ENCODE results near the gene TRIL.

The TRIL gene, protein sequence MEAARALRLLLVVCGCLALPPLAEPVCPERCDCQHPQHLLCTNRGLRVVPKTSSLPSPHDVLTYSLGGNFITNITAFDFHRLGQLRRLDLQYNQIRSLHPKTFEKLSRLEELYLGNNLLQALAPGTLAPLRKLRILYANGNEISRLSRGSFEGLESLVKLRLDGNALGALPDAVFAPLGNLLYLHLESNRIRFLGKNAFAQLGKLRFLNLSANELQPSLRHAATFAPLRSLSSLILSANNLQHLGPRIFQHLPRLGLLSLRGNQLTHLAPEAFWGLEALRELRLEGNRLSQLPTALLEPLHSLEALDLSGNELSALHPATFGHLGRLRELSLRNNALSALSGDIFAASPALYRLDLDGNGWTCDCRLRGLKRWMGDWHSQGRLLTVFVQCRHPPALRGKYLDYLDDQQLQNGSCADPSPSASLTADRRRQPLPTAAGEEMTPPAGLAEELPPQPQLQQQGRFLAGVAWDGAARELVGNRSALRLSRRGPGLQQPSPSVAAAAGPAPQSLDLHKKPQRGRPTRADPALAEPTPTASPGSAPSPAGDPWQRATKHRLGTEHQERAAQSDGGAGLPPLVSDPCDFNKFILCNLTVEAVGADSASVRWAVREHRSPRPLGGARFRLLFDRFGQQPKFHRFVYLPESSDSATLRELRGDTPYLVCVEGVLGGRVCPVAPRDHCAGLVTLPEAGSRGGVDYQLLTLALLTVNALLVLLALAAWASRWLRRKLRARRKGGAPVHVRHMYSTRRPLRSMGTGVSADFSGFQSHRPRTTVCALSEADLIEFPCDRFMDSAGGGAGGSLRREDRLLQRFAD
- 0 reads per million in 2 donors for total RNA-seq

DNA sequence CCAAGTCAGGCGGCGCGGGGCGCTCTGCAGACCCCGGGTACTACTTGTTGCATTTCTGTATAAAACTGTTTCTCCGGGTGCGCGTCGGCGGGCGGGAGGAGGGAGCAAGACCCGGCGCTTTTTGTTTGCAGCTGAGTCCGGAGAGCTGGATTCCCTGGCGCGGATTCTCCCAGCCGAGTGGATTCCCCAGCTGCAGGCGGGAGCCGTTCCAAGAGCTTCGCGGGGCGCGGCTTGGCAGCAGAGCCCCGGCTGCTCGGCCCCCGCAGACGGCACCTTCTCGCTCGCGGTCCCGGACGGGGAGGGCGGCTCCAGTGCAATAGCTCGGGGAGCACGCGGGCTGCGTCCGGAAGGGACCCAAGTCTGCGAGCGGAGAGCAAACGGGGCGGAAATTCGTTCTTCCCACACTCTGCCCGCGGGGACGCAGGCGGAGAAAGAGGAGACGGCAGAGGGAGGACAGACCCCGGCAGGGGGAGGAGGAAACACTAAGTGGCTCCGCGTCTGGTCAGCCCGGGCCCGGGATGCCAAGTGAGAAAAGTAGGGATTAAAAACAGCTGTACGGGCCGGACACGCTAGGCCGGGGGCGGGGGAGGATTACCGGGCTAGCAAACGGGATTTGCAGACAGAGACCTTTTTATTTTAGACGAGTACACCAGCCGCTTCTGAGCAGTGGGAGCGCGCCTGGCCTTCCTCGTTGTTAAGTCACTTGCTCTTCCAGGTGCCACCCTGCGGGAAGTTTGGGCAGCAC is at the start of gene TRIL:
Gene TRIL, minus strand, starts transcription at position 96 of the 745 bp plus-strand sequence. CDS start 284 bp downstream, outside the sequence.
- no peak for DNase-seq

DNA sequence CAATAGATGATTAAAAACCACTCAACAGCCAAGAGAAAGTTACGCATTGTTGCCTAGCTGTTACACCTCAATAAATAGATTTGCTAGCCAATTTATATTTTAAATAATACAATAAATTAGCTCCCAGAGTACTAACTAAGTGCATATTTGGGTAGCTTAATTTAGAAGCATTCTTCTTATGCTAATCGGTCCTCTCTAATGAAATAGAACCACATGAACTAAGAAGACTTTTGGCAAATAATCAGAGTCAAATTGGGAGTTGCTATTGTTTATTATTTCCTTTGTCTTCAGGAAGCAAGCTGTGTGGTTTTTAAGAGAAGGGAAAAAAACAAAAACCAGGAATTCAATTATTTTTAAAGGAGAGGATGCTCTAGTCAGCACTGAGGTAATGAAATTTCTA is 49.0 kb upstream of the TRIL start:
- no peak for DNase-seq

DNA sequence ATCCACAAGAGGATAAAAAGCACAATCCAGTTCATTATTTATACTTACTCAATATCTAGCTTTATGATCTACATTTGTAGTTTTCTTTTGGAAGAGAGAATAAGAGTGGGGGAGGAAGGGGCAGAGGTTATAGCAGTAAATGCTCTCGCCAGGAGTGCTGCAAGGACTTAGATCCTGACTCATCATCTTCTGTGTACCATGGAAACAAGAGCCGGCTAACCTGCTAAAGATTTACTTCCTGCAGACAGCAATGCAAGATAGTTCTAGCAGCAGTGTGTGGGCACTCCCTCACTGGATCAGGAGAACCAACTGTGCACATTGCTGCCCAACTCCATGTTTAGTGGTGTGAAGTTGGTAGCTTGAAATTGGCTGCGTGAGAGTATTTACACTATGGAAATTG is 47.7 kb upstream of the TRIL start:
- DNase-seq: no peak

DNA sequence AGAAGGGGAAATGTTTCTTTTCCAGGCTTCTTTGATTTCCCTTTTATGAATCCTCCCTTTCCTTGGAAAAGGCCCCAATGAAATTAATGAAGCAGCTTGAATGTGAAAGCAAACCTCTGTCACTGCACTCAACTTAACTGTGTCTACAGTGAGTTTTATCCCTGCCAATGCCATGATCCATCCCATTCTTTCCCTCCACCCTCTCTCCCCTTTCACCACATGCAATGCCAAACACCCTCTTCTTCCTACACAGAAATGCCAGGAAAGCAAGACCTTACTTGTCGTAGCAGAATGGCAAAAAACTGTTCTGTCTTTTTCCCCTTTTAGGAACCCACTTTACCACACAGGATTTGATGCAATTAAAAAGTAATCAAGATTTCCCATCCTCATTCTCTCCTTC is 47.3 kb upstream of the TRIL start:
- no peak for DNase-seq

DNA sequence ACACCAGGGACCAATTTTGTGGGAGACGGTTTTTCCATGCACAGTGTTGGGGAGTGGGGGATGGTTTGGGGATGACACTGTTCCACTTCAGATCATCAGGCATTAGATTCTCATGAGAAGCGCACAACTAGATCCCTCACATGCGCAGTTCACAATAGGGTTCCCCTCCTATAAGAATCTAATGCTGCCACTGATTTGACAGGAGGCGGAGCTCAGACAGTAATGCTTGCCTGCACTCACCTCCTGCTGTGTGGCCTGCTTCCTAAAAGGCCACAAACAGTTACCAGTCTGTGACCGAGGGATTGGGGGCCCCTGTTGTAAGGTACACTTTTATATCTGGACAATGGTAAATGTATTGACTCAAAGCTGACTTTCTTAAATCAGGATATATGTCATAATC is 45.6 kb upstream of the TRIL start:
- DNase-seq: no peak

DNA sequence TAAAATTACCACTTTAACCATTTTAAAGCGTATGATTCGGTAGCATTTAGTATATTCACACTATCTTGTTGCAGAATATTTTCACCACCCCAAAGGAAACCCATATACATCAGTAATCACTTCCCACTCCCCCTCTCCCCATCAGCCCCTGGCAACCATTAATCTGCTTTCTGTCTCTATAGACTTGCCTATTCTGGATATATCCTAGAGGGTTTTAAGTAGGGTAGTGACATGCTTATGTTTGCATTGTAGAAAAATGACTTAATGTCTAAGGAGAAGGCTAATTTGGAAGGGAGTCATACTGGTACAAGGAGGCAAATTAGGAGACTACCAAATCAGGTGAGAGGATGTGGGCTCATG is 42.6 kb upstream of the TRIL start:
- DNase-seq: no peak

DNA sequence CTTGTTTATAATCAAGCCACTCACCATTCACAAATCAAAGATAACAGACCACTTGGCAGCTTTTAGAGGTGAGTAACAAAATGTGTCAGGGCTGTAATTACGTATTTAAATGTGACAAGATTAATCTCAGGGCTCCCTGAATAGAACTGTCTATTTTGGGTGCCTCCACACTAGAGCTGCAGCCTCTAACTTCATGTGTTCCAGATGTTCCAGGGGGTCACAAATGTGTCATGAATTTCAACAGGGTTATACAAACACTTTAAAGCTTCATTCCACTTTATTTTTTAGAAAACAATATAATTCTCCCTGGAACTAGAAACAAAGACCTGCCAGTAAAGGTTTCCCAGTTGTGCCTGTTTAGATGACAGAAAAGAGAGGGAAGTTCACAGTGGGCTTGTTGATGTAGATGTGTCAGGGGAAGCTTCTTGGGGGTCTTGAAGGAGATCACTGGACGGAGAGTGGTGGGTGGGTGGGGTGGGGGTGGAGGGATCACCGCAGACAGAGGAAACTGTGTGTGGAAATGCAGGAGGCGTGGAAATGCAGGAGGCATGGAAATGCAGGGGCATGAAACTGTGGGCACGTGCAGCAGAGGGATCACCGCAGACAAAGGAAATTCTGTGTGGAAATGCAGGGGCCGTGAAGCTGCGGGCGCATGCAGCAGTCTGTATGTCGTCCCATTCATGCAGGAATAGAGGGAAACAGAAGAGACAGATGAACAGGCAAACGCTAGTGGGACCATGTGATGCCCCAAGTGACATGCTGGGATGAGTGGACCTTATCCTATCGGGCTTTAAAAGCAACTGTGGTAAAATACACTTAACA is 42.0 kb upstream of the TRIL start:
- no peak for DNase-seq

DNA sequence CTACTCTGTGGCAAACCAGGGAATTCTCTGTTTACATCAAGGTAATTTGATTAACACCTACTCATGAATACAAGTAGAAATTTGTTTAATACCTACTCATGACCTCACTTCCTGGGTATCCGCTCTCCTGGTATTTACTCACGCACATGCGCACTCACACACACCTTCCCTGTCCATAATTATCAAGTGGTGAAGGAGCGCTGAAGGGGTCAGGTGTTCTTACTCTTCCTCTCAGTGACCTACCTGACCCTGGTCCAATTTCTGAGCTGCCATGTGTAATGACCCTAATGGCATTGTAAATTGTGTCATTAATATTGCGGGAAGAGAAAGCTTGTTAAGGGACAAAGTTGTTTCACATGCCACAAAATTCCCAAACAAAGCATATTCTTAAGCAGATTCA is 41.3 kb upstream of the TRIL start:
- DNase-seq: no peak

DNA sequence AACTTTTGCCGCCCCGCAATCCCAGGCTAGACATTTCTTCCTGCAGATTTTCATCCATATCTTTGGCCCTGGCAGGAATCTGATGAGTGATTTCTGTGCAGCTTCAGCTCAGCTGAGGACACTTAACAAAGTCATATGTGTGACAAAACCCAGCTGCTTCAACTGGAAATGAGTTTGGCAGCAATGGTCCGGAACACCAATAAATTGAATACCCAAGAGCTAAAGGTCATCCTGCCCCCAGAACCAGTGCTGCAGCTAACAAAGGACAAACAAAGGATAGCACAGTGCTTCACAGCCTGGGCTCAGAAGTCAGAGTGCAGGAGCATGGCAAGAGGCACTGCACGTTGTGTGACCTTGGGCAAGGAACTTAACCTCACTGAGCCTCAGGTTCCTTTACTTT is 40.0 kb upstream of the TRIL start:
- DNase-seq: no peak

DNA sequence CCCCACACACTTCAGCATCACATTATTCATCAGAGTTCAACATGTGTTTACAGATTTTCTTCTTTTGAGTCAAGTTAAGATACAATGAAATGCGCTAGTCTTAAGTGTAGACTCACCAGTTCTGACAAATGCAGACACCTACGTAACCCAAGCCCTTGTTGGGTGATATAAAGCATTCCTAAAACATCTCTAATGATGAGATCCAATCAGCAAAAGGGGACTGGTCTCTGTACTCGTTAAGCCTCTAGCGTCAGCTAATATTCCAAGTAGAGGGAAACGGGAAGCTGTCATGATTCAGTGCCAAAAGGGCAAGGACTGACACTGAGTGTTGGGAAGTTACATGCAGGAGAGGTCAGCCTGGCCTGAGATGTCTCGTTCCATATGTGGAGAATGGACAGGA is 38.7 kb upstream of the TRIL start:
- DNase-seq: no peak

DNA sequence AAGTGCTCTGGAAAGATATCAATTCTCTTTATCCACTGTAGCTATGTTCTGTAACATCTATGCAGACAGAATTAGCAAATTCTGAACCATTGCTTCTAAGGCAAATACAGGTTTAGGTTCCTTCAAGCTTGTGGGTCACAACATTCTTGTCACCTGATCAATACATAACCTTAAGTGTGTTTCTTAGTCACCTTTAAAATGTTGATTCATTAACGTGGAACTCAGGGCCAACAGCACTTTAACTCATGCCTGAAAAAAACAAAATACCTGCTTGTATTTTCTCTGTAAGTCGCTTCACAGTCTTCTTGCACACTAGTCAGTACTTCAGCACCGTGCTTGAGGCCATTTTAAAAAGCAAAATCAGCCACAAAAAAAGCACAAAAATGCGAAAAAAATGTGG is 35.2 kb upstream of the TRIL start:
- DNase-seq: no peak

DNA sequence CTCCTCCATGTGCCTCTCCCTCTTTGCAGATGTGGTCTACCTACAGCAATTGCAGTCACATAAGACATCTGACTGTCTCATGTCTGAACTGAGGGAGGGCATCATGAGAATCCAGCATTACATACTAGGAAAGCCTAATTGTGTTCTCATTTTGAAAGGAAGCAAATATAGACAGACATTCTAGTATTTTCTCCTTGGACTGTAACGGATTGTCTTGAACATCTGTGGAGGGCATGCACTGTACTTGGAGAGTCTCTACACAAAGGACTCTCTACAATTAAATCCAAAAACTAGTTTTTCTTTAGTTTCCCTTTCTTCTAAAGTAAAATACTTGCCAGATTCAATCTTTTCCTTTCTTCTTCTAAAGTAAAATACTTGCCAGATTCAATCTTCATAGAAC is 34.7 kb upstream of the TRIL start:
- DNase-seq: no peak

DNA sequence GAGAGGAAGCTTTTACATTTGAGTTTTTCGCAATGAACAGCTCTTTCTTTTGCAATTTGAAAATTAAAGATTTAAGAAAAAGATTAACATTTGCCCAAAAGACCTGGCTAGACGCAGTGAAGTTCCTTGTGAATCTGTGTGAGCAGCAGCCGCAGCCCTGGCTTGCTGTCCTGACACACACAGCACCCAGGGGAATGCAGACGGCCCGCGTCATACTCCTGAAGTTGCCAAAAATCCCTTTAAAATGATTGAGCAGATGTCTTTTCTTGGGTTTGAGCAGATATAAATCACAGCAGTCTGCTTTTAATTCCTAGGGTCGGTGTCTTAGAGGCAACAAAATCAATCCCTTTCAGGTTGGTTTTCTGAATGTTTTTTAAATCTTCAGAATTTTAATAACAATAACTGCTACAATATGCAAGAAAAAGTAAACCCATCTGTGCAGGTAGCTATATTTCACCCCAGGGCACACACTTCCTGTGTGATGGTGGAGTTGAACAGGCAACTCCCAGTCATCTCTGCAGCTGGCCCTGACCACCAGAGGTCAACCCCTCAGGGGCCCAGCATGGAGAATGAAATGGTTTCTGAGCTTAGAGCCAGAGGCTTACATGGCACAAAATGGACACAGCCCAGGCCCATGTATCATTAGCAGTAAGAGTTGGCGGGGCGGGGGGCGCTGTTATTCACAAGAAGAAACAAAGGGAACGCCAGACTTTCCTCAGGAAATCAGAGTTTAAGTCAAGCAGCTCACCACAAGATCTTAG is 32.2 kb upstream of the TRIL start:
- no peak for DNase-seq

DNA sequence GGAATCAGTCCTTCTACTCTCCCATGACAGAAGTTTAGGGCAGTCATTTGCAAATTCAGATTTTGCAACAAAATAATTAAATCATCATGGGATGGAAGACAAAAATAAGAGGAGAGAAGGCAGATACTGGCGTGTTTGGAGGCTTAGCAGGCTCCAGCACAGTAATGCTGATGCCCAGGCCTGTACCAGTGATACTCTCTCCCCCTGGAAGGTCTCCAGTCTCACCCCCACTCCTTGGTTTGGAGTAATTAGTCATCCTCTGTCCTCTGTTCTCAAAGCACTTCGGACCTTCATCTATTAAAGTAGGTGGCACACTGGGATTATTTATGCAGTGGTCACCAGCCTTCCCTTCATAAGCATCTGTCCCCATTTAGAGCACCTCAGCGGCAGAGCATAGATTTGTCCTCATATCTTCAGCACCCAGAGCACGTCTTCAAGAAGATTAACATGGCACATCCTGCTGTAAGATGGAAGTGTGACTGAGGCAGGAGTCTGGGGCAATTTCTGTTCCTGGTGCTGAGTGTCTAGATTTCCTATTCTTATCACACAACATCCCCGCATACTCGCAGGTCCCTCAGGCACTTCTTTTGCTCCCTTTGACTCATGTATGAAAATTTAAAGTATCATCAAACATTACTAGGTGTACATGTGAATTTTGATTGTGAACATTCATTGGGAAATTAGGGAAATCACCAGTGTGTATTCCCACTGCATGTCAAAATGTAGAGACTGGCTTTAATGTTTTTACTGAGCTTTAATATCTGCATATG is 31.3 kb upstream of the TRIL start:
- no peak for DNase-seq

DNA sequence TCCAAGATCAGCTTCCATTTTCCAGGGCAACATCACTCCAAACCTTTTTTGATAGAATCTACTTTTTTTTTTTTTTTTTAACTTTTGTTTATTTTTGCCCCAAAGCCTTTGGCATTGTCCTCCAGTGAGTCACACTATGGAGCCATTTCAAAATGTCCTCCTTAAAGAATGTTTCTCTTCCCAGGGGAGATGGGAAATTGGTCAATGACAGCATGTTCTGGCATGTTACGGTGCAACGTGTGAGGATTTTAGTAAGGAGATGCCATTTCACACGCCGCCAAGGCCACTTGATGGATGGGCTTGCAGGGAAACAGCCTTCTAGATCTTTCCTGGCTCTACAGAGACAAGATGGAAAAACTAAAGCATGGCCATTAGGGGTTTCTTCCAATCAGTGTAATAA is 30.7 kb upstream of the TRIL start:
- DNase-seq: no peak

DNA sequence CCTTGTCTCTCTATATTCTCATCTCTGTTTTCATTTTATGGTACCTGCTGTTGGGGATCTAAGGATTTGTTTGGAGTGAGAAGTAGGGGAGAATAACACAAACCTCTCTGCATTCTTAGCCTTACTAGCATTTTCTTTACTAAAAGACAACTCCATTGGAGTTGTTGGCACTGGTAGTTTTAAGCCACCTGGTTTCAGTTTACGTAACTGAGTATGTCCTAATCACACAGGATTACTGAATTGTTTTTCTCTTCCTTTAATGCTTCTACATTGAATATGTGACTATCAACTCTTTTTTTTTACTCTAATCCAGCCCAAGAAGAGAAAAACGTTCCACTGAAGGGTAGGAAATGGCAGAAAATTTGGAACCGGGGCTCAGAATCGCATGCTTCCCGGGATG is 30.0 kb upstream of the TRIL start:
- no peak for DNase-seq

DNA sequence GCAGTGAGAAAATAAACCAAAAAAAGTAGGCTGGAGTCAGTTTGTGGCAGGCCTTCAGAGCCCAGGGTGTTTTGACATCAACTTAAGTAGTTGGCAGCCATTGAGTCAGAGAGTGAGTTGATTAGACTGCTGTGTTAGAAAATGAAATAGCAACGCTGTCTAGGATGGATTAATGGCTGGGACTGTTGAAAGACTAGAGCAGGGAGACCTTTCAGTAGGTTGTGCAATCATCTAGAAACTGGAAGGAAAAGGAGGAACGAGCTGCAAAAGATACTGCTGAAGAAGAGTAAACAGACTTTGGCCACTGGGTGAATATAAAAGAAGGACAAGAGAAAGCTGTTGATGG is 28.6 kb upstream of the TRIL start:
- no peak for DNase-seq

DNA sequence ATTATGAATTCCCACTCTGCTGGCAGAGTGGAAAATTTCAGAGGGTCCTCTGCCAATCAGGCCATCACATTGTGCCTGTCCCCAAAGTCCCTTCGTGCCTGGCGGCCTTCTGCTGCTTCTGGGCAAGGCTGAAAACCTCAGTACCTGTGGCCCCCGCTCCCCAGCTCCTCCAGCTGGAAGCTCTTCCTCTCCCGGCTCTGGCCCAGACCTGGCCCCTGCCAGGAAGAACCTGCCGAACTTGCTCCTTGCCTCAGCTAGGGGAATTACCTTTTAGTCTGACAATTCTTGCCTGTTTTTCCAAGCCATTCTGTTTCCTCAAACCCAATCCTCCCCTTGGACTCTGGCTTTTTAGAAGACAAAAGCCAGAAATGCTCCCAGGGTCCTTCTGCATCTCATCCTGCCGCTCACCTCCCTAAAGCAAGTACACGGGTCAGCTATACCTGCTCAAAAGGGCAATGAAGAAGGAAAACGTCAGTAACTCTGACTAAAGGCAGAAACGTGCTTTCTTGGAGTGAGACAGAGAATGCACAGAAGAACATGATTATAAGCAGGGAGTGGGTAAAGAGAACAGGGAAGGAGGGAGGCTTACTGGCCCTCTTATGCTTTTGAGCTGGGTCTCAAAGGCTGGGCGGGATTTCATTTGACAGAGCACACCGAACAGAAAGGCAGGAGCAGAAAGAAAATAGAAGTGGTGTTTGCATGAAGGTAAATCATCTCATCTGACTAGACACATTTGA is 28.1 kb upstream of the TRIL start:
- DNase-seq: no peak

DNA sequence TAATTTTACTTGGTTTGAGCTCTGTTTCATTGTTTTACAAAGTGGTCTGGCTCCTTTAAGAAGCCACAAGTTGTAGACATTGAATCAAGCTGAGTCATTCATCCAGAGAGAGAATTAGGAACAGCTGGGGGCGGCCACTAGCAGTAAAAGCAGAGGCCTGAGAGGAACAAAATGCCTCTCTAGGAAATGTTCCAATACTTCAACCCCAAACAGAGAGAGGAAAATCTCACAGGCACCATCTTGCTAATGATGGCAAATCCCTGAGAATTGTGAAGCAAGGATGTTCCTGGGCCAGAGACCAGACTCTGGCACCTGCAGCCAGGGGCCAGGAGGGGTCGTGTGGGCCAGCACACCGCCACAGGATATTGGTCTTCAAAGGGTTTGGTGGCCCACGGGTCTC is 26.5 kb upstream of the TRIL start:
- no peak for DNase-seq

DNA sequence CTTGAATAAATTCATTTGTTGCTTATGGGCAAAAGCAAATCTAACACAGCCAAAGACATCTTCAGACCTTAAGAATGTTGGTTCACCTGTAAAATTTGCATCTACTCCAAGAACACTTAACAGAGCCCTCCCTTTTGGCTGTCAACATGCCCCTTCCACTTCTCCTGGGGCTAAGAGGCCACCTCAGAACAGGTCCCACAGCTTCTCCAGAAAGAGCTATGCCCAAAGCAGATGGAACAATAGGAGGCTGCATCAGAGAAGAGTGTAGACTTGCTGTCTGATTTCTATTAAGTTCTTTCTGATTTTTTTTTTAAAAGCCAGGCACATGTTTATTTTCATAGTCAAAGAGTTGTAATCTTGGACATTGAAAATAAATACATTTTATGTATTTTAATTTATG is 26.1 kb upstream of the TRIL start:
- no peak for DNase-seq
